ENCODE measurements around the gene TMEM247.

TMEM247 gene

DNA sequence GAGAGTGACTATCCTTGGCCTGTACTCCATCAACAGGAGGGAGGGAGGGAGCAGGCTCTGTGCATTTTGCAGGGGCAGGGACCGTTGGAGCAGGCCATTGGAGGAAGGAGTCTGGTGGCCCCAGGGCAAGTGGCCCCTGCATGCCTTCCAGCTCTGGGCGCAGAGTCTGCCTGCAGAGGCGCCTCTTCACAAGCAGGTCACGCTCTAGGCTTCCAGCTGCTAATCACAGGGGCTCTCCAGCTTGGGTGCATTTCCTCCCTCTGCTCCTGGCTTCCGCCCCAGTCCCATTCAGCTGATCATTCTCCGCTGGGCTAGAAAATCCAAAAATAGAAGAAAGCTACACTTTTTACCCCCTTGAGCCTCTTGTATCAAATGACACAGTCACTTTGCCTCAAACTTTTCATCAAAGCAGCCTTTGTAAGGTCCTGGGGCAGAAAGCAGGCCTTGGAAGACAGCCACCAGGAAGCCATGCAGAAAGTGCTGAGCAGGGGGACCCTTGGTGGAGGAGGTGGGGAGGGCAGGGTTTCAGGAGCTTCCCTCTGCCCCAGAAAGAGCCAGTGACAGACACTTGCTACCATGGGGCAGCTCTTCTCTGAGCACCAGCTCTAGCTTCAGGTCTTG, 11.3 kb downstream of the TMEM247 start:
- TF ChIP-seq, protein P1, sequence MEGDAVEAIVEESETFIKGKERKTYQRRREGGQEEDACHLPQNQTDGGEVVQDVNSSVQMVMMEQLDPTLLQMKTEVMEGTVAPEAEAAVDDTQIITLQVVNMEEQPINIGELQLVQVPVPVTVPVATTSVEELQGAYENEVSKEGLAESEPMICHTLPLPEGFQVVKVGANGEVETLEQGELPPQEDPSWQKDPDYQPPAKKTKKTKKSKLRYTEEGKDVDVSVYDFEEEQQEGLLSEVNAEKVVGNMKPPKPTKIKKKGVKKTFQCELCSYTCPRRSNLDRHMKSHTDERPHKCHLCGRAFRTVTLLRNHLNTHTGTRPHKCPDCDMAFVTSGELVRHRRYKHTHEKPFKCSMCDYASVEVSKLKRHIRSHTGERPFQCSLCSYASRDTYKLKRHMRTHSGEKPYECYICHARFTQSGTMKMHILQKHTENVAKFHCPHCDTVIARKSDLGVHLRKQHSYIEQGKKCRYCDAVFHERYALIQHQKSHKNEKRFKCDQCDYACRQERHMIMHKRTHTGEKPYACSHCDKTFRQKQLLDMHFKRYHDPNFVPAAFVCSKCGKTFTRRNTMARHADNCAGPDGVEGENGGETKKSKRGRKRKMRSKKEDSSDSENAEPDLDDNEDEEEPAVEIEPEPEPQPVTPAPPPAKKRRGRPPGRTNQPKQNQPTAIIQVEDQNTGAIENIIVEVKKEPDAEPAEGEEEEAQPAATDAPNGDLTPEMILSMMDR (IDR thresholded peaks at IDR 0.05; ENCODE audit: low read depth, low read length) = no peak
- DNase-seq (ENCODE audit: low read depth, low spot score) = peak; percentile 9

DNA sequence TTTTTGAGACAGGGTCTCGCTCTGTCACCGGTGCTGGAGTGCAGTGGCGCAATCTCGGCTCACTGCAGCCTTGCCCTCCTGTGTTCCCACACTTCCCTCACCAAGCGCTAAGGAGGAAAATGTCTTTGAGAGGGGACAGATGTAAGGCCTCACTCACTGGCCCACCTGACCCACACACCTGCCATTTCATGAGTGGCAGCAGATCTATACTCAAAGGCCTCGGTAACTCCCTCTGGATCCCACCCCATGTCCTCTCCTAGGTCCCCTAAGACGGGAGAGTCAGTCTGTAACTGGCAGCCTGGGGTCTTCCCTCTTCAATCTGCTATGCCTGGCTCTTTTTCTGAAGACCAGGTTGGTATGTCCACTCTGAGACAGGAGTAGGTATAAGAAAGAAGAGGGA, 12.9 kb downstream of the TMEM247 start:
- TF ChIP-seq, protein P1 (IDR thresholded peaks at IDR 0.05; ENCODE audit: low read depth, low read length) = no peak
- no peak for DNase-seq (ENCODE audit: low read depth, low spot score)
- in situ Hi-C loops (cut with HindIII; ENCODE audit: low sequenced_read_pairs) = no loop called here
- no peak overlapping the region for H3K4me3 ChIP-seq (ENCODE audit: low read depth, low read length)

More for the DNA sequence above, 11.3 kb downstream of the TMEM247 start:
- no peak overlapping the region for H3K4me3 ChIP-seq (ENCODE audit: low read depth, low read length)
- in situ Hi-C loops (cut with HindIII; ENCODE audit: low sequenced_read_pairs) = no loop called here

DNA sequence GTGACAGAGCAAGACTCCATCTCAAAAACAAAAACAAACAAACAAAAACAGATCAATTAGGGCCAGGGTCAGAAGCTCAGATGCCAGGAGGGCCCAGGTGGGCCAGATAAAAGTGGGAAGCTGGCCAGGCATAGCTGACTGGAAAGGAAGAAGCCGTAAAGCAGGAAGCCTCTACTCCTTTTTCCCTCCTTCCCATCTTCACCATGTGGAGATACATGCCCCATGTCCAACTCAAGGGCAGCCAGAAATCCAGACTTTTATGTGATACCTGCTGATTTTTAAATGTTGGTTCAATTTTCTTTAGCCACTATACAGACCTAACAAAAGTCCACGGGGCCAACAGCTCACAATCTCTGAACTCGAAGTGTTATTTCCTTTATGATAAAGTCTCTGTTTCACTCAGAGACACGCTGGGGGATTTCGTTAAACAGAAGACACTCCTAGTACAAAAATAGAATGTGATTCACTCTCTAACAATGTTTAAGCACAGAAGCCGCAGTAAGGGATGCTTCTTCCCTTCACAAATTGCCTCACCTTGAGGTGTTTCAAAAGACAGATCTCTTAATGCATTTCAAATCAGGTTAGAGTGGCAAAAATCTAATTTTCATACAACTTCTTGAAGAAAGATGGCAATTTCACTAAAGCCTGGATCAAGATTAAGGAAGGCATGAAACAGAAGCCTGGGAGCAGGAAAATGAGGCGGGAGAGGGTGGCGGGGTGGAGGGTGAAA, 14.0 kb downstream of the TMEM247 start:
- DNase-seq (ENCODE audit: low read depth, low spot score) = peak; percentile 60
- in situ Hi-C loops (cut with HindIII; ENCODE audit: low sequenced_read_pairs) = no loop called here
- TF ChIP-seq, protein P1 (IDR thresholded peaks at IDR 0.05; ENCODE audit: low read depth, low read length) = no peak
- H3K4me3 ChIP-seq (ENCODE audit: low read depth, low read length) = no peak overlapping the region

DNA sequence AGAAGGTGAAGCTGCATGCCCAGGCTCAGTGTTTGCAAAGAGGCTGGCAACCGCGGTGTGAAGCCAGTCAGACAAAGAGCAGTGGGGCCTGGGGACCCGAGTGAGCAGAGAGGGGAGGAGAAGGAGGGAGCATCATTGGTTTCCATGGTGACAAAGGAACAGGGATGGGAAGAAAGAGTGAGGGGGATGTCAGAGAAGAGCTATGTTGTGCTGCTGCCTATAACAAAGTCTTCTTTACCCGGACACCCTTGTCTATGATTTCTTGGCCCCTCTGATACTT, 14.5 kb downstream of the TMEM247 start:
- TF ChIP-seq, protein P1 (IDR thresholded peaks at IDR 0.05; ENCODE audit: low read depth, low read length) = no peak
- in situ Hi-C loops (cut with HindIII; ENCODE audit: low sequenced_read_pairs) = no loop called here
- no peak for DNase-seq (ENCODE audit: low read depth, low spot score)
- no peak overlapping the region for H3K4me3 ChIP-seq (ENCODE audit: low read depth, low read length)

DNA sequence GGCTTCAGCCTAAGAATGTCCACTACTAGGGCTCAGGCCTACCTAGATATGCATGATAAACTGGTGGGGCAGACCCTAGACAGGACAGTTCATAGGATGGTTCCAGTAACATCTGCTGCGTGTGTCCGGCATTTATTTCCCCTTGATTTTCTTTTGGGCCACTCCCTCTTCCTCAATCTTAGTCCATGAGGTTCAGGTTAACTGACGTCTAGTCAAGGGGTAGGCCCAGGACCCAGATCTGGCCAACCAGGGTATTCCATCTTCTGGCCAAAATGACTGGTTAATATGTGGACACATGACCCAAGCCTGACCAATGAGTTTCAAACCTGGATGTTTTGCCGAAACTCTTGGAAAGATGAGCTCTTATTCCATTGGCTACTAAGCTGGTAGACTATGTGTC, 15.2 kb downstream of the TMEM247 start:
- TF ChIP-seq, protein P1 (IDR thresholded peaks at IDR 0.05; ENCODE audit: low read depth, low read length) = no peak
- H3K4me3 ChIP-seq (ENCODE audit: low read depth, low read length) = no peak overlapping the region
- DNase-seq (ENCODE audit: low read depth, low spot score) = no peak
- in situ Hi-C loops (cut with HindIII; ENCODE audit: low sequenced_read_pairs) = no loop called here

DNA sequence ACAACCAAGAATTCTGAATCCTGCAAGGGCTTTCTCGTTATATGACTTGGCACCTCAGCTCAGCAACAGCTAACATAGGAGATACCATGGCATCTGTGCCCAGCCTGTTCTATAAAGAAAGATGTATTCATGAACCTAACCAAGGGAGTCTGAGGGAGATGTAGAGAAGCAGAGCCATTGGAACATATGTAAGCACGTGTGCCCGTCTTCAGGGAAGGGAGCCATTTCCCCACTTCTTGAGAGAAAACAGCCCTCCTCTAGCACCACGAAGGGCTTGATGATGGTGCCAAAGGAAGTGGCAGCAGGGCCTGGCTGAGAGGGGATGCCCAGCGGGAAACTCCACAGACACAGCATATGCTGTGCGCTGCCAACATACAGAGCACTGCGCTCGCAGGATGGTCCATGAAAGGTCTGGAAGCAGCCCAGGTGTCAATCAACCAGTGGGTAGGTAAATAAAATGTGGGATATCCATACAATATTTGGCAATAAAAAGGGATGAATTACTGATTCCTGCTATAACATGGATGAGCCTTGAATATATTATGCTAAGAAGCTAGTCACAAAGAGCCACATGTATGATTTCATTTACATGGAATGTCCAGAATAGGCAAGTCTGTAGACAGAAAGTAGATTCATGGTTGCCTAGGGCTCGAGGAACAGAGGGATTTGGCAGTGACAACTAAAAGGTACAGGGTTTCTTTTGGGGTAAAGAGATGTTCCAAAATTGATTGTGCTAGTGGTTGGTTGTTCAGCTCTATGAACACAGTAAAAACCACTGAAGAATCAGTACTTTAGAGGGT, 16.1 kb downstream of the TMEM247 start:
- in situ Hi-C loops (cut with HindIII; ENCODE audit: low sequenced_read_pairs) = no loop called here
- H3K4me3 ChIP-seq (ENCODE audit: low read depth, low read length) = no peak overlapping the region
- TF ChIP-seq, protein P1 (IDR thresholded peaks at IDR 0.05; ENCODE audit: low read depth, low read length) = no peak
- peak; percentile 25 for DNase-seq (ENCODE audit: low read depth, low spot score)
